WTC11 (cell line): ENCODE results near the gene ATG16L1. TPM values are rescaled to one million over a fixed set of nuclear protein-coding genes. Genes with fewer than 3 reads are reported as not detected.

ENCODE experiments used
- ATAC-seq: fragments of 200-7000 bp; cut with Tn5 transposase; 2 replicates; pipeline ENCODE4 v1.10.0; 2021; ENCODE audit warnings: mild to moderate bottlenecking, moderate library complexity
- CTCF ChIA-PET: fragments of 300-600 bp; sonication (Branson Sonifier 250); formaldehyde crosslinking; loops from one replicate; lab custom pipeline; 2021; ENCODE audit warnings: antibody characterized with exemption; lab: Charles Lee
- POLR2A ChIA-PET: fragments of 350-600 bp; sonication (Branson Sonifier 250); formaldehyde crosslinking; loops from one replicate; lab custom pipeline; 2021; ENCODE audit warnings: antibody characterized with exemption; lab: Charles Lee
- DNase-seq: peaks from one replicate; pipeline ENCODE4 v3.0.0; 2021; ENCODE audit warnings: low spot score
- H3K27ac Mint-ChIP-seq: 2 replicates; pipeline ENCODE4 v1.8.0; 2021; ENCODE audit warnings: mixed read lengths
- H3K27me3 Mint-ChIP-seq: 2 replicates; pipeline ENCODE4 v1.8.0; 2021; ENCODE audit warnings: low read depth, mild to moderate bottlenecking, moderate library complexity, mixed read lengths
- H3K36me3 Mint-ChIP-seq: 2 replicates; pipeline ENCODE4 v1.8.0; 2021; ENCODE audit warnings: mixed read lengths
- H3K4me1 Mint-ChIP-seq: 2 replicates; pipeline ENCODE4 v1.8.0; 2022; ENCODE audit warnings: mixed read lengths
- H3K4me3 Mint-ChIP-seq: 2 replicates; pipeline ENCODE4 v1.8.0; 2021; ENCODE audit warnings: mild to moderate bottlenecking, moderate library complexity, mixed read lengths
- H3K9me3 Mint-ChIP-seq: 2 replicates; pipeline ENCODE4 v1.8.0; 2021; ENCODE audit warnings: mixed read lengths
- ATF1 ChIP-seq: sonication (generic); formaldehyde crosslinking; IDR thresholded peaks from 2 replicates; pipeline ENCODE4 v1.8.1; 2023; ENCODE audit warnings: mild to moderate bottlenecking, moderate library complexity, missing genetic modification reagents
- ATF2 ChIP-seq: sonication (generic); formaldehyde crosslinking; IDR thresholded peaks from 2 replicates; pipeline ENCODE4 v1.8.1; 2022; ENCODE audit warnings: low read depth, missing genetic modification reagents, borderline replicate concordance
- CBFB ChIP-seq: sonication (generic); formaldehyde crosslinking; IDR thresholded peaks from 2 replicates; pipeline ENCODE4 v1.8.1; 2022; ENCODE audit warnings: mild to moderate bottlenecking, low read depth, missing genetic modification reagents
- CDX4 ChIP-seq: fragments of 250-450 bp; sonication (Bioruptor Pico); IDR thresholded peaks from 2 replicates; pipeline ENCODE4 v1.9.0; 2021; ENCODE audit warnings: moderate library complexity, mild to moderate bottlenecking, inconsistent platforms, borderline replicate concordance
- E2F5 ChIP-seq: sonication (generic); formaldehyde crosslinking; IDR thresholded peaks from 2 replicates; pipeline ENCODE4 v1.8.1; 2022; ENCODE audit warnings: mild to moderate bottlenecking, moderate library complexity, missing genetic modification reagents
- FOXJ3 ChIP-seq: sonication (generic); formaldehyde crosslinking; IDR thresholded peaks from 2 replicates; pipeline ENCODE4 v1.9.0; 2021; ENCODE audit warnings: missing genetic modification reagents, mild to moderate bottlenecking, borderline replicate concordance
- GRHL2 ChIP-seq: fragments of 250-450 bp; sonication (Bioruptor Pico); IDR thresholded peaks from 2 replicates; pipeline ENCODE4 v1.8.0; 2022; ENCODE audit warnings: mild to moderate bottlenecking, moderate library complexity; ENCODE audit not compliant: insufficient replicate concordance, severe bottlenecking
- GTF2I ChIP-seq: fragments of 250-450 bp; sonication (Bioruptor Pico); conservative IDR thresholded peaks from 2 replicates; pipeline ENCODE4 v1.4.0; 2021; ENCODE audit warnings: mild to moderate bottlenecking
- HMGA2 ChIP-seq: fragments of 250-450 bp; sonication (Bioruptor Pico); IDR thresholded peaks from 2 replicates; pipeline ENCODE4 v1.4.0; 2021; ENCODE audit warnings: mild to moderate bottlenecking, moderate library complexity
- MXD4 ChIP-seq: fragments of 250-450 bp; sonication (Bioruptor Pico); IDR thresholded peaks from 2 replicates; pipeline ENCODE4 v1.8.0; 2021; ENCODE audit warnings: mild to moderate bottlenecking, moderate library complexity, borderline replicate concordance
- PRRX2 ChIP-seq: fragments of 250-450 bp; sonication (Bioruptor Pico); IDR thresholded peaks from 2 replicates; pipeline ENCODE4 v1.8.0; 2021; ENCODE audit warnings: mild to moderate bottlenecking
- RORB ChIP-seq: fragments of 250-450 bp; sonication (Bioruptor Pico); IDR thresholded peaks from 2 replicates; pipeline ENCODE4 v1.9.0; 2021; ENCODE audit warnings: mild to moderate bottlenecking
- SMAD3 ChIP-seq: sonication (generic); formaldehyde crosslinking; IDR thresholded peaks from 2 replicates; pipeline ENCODE4 v1.8.0; 2022; ENCODE audit warnings: missing genetic modification reagents, mild to moderate bottlenecking, borderline replicate concordance
- SOX15 ChIP-seq: fragments of 250-450 bp; sonication (Bioruptor Pico); IDR thresholded peaks from 2 replicates; pipeline ENCODE4 v1.9.0; 2021; ENCODE audit warnings: mild to moderate bottlenecking
- STAT6 ChIP-seq: sonication (generic); formaldehyde crosslinking; conservative IDR thresholded peaks from 2 replicates; pipeline ENCODE4 v1.8.1; 2023; ENCODE audit warnings: mild to moderate bottlenecking, low read depth, missing genetic modification reagents, moderate library complexity
- TEAD1 ChIP-seq: sonication (generic); formaldehyde crosslinking; IDR thresholded peaks from 2 replicates; pipeline ENCODE4 v1.8.0; 2022; ENCODE audit warnings: mild to moderate bottlenecking, missing genetic modification reagents
- ZBTB21 ChIP-seq: sonication (generic); formaldehyde crosslinking; IDR thresholded peaks from 2 replicates; pipeline ENCODE4 v1.8.1; 2023; ENCODE audit warnings: mild to moderate bottlenecking, missing genetic modification reagents, borderline replicate concordance
- ZNF219 ChIP-seq: sonication (generic); formaldehyde crosslinking; IDR thresholded peaks from 2 replicates; pipeline ENCODE4 v1.8.0; 2023; ENCODE audit warnings: missing genetic modification reagents, mild to moderate bottlenecking, borderline replicate concordance
- ZNF317 ChIP-seq: sonication (generic); formaldehyde crosslinking; IDR thresholded peaks from 2 replicates; pipeline ENCODE4 v1.8.1; 2023; ENCODE audit warnings: low read depth, mild to moderate bottlenecking, moderate library complexity, missing genetic modification reagents, borderline replicate concordance
- ZNF396 ChIP-seq: fragments of 250-450 bp; sonication (Bioruptor Pico); IDR thresholded peaks from 2 replicates; pipeline ENCODE4 v1.8.0; 2021; ENCODE audit warnings: mild to moderate bottlenecking, moderate library complexity, borderline replicate concordance
- ZNF416 ChIP-seq: fragments of 250-450 bp; sonication (Bioruptor Pico); IDR thresholded peaks from 2 replicates; pipeline ENCODE4 v1.9.0; 2021; ENCODE audit warnings: mild to moderate bottlenecking, inconsistent platforms
- ZNF425 ChIP-seq: fragments of 250-450 bp; sonication (Bioruptor Pico); conservative IDR thresholded peaks from 2 replicates; pipeline ENCODE4 v1.9.0; 2021; ENCODE audit warnings: mild to moderate bottlenecking
- ZNF532 ChIP-seq: fragments of 250-450 bp; sonication (Bioruptor Pico); IDR thresholded peaks from 2 replicates; pipeline ENCODE4 v1.9.0; 2021; ENCODE audit warnings: mild to moderate bottlenecking, borderline replicate concordance
- ZSCAN18 ChIP-seq: fragments of 250-450 bp; sonication (Bioruptor Pico); IDR thresholded peaks from 2 replicates; pipeline ENCODE4 v2.1.2; 2022; ENCODE audit warnings: mild to moderate bottlenecking, moderate library complexity
- total RNA-seq: library from RNA; stranded (reverse); gene quantifications from 3 replicates; pipeline ENCODE4 v1.2.3, GENCODE V29; 2021

Gene ATG16L1
- total RNA-seq, 1 experiment from 2014 or later = 31.8 TPM

- TF ChIP-seq ZSCAN18 (CRISPR knock-in tag) = no peak
- TF ChIP-seq ZBTB21 (CRISPR knock-in tag) = no peak
- TF ChIP-seq SMAD3 (CRISPR knock-in tag) = no peak
- no peak for TF ChIP-seq GRHL2 (CRISPR knock-in tag)
- TF ChIP-seq E2F5 (CRISPR knock-in tag) = no peak
These were observed 8.3 kb downstream of the ATG16L1 start (continued) for GRCh38 chr2:233259730-233260129.

GRCh38 chr2:233260661-233261060 lies 9.2 kb downstream of the ATG16L1 start:
- no peak overlapping the region for H3K27ac Mint-ChIP-seq
- no peaks in the 10 kb centered on the region for H3K9me3 Mint-ChIP-seq
- H3K4me1 Mint-ChIP-seq = no peaks in the 10 kb centered on the region
- DNase-seq (no peak), ATAC-seq (no peak)
- TF ChIP-seq TEAD1 (CRISPR knock-in tag) (no peak), CDX4 (CRISPR knock-in tag) (no peak), RORB (no peak), ATF2 (no peak), ZNF425 (no peak), ZNF219 (CRISPR knock-in tag) (no peak), HMGA2 (no peak), ATF1 (no peak), SOX15 (CRISPR knock-in tag) (no peak), STAT6 (no peak), ZNF396 (CRISPR knock-in tag) (no peak), ZNF532 (CRISPR knock-in tag) (no peak), PRRX2 (no peak), ZNF317 (CRISPR knock-in tag) (no peak), CBFB (CRISPR knock-in tag) (no peak), ZNF416 (CRISPR knock-in tag) (no peak), FOXJ3 (CRISPR knock-in tag) (no peak), GTF2I (CRISPR knock-in tag) (no peak), MXD4 (no peak)
- H3K27me3 Mint-ChIP-seq = no peaks in the 10 kb centered on the region
- H3K4me3 Mint-ChIP-seq = no peak overlapping the region
- POLR2A ChIA-PET = no interaction called here
- H3K36me3 Mint-ChIP-seq = peaks cover 75% of the 10 kb centered on the region
- CTCF ChIA-PET = no interaction called here
